ENCODE measurements around the gene NTNG2.
"Not testable (repeated sequence)": the region's sequence is repeated elsewhere in the genome, so short reads cannot be mapped to it uniquely, and the experiment has no call there.

The NTNG2 gene

GRCh38 chr9:132266017-132266416 lies 104.2 kb downstream of the NTNG2 start:
- no peak for DNase-seq (ENCODE audit: low spot score)

GRCh38 chr9:132267660-132268059 lies 105.8 kb downstream of the NTNG2 start:
- no peak for DNase-seq (ENCODE audit: low spot score)

GRCh38 chr9:132268725-132269352 lies 107.0 kb downstream of the NTNG2 start:
- DNase-seq (ENCODE audit: low spot score) = peak; percentile 77

GRCh38 chr9:132269704-132270516 lies 108.1 kb downstream of the NTNG2 start:
- DNase-seq (ENCODE audit: low spot score) = not testable (repeated sequence)

GRCh38 chr9:132274861-132275260 lies 113.0 kb downstream of the NTNG2 start:
- DNase-seq (ENCODE audit: low spot score) = no peak

GRCh38 chr9:132283165-132283564 lies 121.3 kb downstream of the NTNG2 start:
- no peak for DNase-seq (ENCODE audit: low spot score)

GRCh38 chr9:132283863-132284262 lies 122.0 kb downstream of the NTNG2 start:
- DNase-seq (ENCODE audit: low spot score) = peak; percentile 20

GRCh38 chr9:132287256-132287760 lies 125.5 kb downstream of the NTNG2 start:
- no peak for DNase-seq (ENCODE audit: low spot score)

- peak; percentile 48 for DNase-seq (ENCODE audit: low spot score)
These were observed 126.5 kb downstream of the NTNG2 start for GRCh38 chr9:132288361-132288760.

- DNase-seq (ENCODE audit: low spot score) = no peak
These were observed 127.1 kb downstream of the NTNG2 start for GRCh38 chr9:132288966-132289365.

- DNase-seq (ENCODE audit: low spot score) = no peak
These were observed 131.4 kb downstream of the NTNG2 start for GRCh38 chr9:132293145-132293721.
